Measurements from ENCODE around the gene PLAC1. TPM values are rescaled to one million over a fixed set of nuclear protein-coding genes. Genes with fewer than 3 reads are reported as not detected.

Gene PLAC1
- total and polyA plus RNA-seq, 9 donors = 0.12 to 0.62 (median 0.40) TPM; not detected in 4

DNA sequence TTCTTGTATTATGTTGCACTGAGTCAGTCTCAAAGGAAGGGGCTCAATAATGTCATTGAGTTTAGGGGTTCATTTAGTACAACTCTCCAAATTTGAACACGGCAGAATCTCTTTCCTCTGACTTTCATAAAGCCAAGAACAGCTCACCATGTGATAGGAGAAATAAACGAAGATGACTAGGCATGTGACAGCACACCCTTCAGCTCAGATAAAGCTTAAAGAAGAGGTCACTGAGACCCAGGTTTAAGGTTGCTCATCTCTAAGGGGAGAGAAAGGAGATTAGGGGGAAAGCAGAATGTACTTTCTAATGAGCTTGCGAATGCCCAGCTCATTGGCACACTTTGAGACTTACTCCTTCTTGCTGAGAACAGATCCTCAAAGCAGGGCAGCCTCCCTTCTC, 89.0 kb downstream of the PLAC1 start:
- 46 to 60% (median 46%) methylated on average over 3 of the region's 3 CpGs for WGBS, 3 donors
- H3K9me3 ChIP-seq = no peaks in the 10 kb centered on the region
- no peaks in the 10 kb centered on the region for H3K36me3 ChIP-seq
- H3K4me1 ChIP-seq (ENCODE audit: insufficient read depth) = no peaks in the 10 kb centered on the region
- intact Hi-C loops (cut with DNase I) = no loop called here
- DNase-seq = no peak
- no peak for TF ChIP-seq EP300 (IDR thresholded peaks at IDR 0.05)
- TF ChIP-seq POLR2A (IDR thresholded peaks at IDR 0.05) = no peak
- TF ChIP-seq, protein P1, sequence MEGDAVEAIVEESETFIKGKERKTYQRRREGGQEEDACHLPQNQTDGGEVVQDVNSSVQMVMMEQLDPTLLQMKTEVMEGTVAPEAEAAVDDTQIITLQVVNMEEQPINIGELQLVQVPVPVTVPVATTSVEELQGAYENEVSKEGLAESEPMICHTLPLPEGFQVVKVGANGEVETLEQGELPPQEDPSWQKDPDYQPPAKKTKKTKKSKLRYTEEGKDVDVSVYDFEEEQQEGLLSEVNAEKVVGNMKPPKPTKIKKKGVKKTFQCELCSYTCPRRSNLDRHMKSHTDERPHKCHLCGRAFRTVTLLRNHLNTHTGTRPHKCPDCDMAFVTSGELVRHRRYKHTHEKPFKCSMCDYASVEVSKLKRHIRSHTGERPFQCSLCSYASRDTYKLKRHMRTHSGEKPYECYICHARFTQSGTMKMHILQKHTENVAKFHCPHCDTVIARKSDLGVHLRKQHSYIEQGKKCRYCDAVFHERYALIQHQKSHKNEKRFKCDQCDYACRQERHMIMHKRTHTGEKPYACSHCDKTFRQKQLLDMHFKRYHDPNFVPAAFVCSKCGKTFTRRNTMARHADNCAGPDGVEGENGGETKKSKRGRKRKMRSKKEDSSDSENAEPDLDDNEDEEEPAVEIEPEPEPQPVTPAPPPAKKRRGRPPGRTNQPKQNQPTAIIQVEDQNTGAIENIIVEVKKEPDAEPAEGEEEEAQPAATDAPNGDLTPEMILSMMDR (IDR thresholded peaks at IDR 0.05) = no peak
- H3K27me3 ChIP-seq = no peaks in the 10 kb centered on the region
- H3K27ac ChIP-seq = no peak overlapping the region
- H3K4me3 ChIP-seq = no peak overlapping the region

DNA sequence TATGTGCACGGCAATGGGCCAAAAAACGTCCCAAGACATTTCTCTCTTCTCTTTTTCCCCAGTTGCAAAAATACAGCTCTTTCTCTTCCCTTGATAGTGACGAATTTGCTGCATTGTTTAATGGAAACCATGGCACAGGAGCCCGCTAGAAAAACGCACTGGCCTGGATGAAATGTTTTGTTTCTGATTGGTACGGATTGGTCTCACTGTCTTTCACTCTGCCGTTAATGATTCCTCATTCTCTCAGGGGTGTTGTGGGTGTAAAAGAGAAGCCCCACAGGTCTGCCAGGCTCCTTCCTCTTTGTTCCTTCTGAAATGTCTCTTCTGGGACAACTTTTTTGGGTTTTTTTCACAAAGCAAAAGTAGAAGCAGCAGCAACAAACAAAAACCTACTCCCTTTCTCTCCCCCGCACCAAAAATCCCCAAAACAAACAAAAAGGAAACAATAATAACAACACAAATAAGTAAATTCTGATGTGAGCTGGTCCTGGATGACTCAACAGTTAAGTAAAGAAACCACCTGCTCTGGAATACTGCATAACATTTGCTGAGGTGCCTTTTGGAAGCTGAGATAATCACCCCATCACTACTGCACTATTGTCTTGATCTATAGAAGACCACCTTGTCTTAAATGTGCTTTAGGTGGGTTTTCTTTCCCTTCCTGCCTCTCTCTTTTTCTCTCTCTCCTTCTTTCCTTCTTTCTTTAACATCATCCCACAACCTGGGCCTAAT, 89.8 kb downstream of the PLAC1 start:
- no peaks in the 10 kb centered on the region for H3K4me1 ChIP-seq (ENCODE audit: insufficient read depth)
- no peak overlapping the region for H3K27ac ChIP-seq
- TF ChIP-seq, protein P1 (IDR thresholded peaks at IDR 0.05) = no peak
- TF ChIP-seq EP300 (IDR thresholded peaks at IDR 0.05) = no peak
- no peak for TF ChIP-seq POLR2A (IDR thresholded peaks at IDR 0.05)
- DNase-seq = no peak
- no peaks in the 10 kb centered on the region for H3K36me3 ChIP-seq
- no peak overlapping the region for H3K4me3 ChIP-seq
- no peaks in the 10 kb centered on the region for H3K27me3 ChIP-seq
- 59 to 64% (median 60%) methylated on average over 8 of the region's 8 CpGs for WGBS, 3 donors
- intact Hi-C loops (cut with DNase I) = no loop called here
- H3K9me3 ChIP-seq = no peaks in the 10 kb centered on the region

DNA sequence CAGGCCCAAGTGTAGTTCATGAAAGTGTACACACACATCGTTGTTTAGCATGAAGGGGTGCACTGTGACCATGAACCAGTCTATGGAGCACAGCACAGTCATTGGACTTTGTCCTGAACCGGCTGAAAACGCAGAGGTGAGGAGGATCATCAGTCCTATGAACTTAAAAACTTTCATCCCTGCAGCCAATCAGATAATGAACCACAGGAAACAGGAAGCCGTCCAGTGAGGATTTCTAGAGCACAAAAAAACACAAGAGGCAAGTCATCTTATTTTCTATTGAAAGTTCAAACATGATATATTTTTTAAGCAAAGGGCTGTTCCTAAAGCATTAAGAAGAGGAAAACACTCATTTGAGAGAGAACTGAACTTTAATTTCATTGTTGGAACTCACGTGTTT, 91.8 kb downstream of the PLAC1 start:
- Histone ChIP-seq H3K36me3 (no peaks in the 10 kb centered on the region), H3K27me3 (no peaks in the 10 kb centered on the region), H3K27ac (no peak overlapping the region), H3K4me1 (ENCODE audit: insufficient read depth) (no peaks in the 10 kb centered on the region), H3K4me3 (no peak overlapping the region), H3K9me3 (no peaks in the 10 kb centered on the region)
- TF ChIP-seq, protein P1 (IDR thresholded peaks at IDR 0.05) = no peak
- TF ChIP-seq POLR2A (IDR thresholded peaks at IDR 0.05) (no peak), EP300 (IDR thresholded peaks at IDR 0.05) (no peak)
- no peak for DNase-seq
- 41 to 51% (median 50%) methylated on average over 5 of the region's 5 CpGs for WGBS, 3 donors
- intact Hi-C loops (cut with DNase I) = no loop called here

DNA sequence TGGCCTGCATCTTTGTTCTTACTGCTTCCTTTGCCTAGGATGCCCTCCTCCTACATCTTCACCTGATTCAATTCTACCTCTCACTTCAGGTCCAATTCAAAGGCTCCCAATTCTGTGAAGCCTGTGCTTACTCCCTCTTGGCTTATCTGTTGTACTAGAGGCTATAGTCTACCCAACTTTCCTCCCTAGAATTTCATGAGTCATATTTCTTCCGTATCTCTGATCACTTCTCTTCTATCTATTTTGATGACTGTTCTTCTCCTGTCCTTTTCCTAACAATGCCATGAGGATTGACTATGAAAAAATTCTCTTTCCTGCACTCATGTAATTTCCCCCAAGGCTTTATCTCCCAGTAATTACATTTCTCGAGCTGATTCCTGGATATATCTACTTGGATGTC, 96.3 kb downstream of the PLAC1 start:
- Histone ChIP-seq H3K4me1 (ENCODE audit: insufficient read depth) (no peaks in the 10 kb centered on the region), H3K9me3 (no peaks in the 10 kb centered on the region), H3K36me3 (no peaks in the 10 kb centered on the region), H3K27me3 (no peaks in the 10 kb centered on the region), H3K27ac (no peak overlapping the region), H3K4me3 (no peak overlapping the region)
- WGBS, 3 donors = 65 to 69% (median 68%) methylated on average over 2 of the region's 2 CpGs
- no peak for TF ChIP-seq EP300 (IDR thresholded peaks at IDR 0.05)
- no peak for TF ChIP-seq POLR2A (IDR thresholded peaks at IDR 0.05)
- TF ChIP-seq, protein P1 (IDR thresholded peaks at IDR 0.05) = no peak
- intact Hi-C loops (cut with DNase I) = no loop called here
- DNase-seq = no peak

Measured in ovary (tissue), 9 donors.